ENCODE data around the gene SYCP1. TPM values are rescaled to one million over a fixed set of nuclear protein-coding genes. Genes with fewer than 3 reads are reported as not detected.
"Not testable (repeated sequence)": the region's sequence is repeated elsewhere in the genome, so short reads cannot be mapped to it uniquely, and the experiment has no call there.

The SYCP1 gene
- total and polyA plus RNA-seq, 8 donors: 0.20 to 0.38 (median 0.32) TPM; not detected in 2

DNA sequence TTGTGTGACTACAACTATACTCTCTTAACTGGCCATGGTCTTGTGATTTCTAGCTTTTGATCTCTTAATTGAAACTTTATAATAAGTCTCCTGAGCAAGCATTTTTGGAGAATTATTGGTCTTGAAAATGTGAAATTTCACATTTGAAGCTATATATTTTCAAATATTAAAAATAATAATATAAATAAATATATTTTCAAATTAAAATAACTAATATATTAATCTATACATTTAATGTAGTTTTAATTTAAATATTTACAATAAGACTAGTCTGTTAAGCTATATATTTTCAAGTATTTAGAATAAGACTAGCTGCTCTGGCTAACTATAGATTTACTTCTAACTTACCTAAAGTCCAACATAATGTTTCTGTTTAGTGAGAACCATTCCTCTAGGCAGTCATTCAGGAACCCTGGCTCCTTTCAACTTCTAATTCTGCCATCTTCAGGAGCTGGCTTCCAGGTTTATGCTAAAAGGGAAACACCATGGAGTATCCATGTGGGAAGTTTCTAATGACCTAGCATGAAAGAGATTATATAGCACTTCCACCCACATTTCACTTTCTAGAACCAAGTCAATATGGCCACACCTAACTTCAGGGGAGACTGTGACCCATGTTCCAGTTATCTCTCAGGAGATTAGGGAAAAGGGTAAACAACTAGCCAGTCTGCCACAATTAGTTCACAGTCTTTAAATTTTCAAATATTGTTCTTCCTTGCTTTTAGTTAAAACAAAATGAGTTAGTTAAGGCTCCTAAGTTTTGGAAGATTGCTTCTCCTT, 143.0 kb downstream of the SYCP1 start:
- H3K9me3 ChIP-seq: no peaks in the 10 kb centered on the region
- H3K4me3 ChIP-seq: no peak overlapping the region
- no peaks in the 10 kb centered on the region for H3K36me3 ChIP-seq
- TF ChIP-seq, protein P1, sequence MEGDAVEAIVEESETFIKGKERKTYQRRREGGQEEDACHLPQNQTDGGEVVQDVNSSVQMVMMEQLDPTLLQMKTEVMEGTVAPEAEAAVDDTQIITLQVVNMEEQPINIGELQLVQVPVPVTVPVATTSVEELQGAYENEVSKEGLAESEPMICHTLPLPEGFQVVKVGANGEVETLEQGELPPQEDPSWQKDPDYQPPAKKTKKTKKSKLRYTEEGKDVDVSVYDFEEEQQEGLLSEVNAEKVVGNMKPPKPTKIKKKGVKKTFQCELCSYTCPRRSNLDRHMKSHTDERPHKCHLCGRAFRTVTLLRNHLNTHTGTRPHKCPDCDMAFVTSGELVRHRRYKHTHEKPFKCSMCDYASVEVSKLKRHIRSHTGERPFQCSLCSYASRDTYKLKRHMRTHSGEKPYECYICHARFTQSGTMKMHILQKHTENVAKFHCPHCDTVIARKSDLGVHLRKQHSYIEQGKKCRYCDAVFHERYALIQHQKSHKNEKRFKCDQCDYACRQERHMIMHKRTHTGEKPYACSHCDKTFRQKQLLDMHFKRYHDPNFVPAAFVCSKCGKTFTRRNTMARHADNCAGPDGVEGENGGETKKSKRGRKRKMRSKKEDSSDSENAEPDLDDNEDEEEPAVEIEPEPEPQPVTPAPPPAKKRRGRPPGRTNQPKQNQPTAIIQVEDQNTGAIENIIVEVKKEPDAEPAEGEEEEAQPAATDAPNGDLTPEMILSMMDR (IDR thresholded peaks at IDR 0.05): no peak
- H3K4me1 ChIP-seq: no peaks in the 10 kb centered on the region
- H3K27me3 ChIP-seq: peaks cover 0 to 6% of the 10 kb centered on the region in 2 donors
- H3K27ac ChIP-seq: no peak overlapping the region
- ATAC-seq: no peak
- intact Hi-C loops (cut with DNase I): no loop called here
- DNase-seq: no peak

- DNase-seq (no peak), ATAC-seq (no peak)
- peaks cover 0 to 6% of the 10 kb centered on the region in 2 donors for H3K27me3 ChIP-seq
- intact Hi-C loops (cut with DNase I): no loop called here
- TF ChIP-seq, protein P1 (IDR thresholded peaks at IDR 0.05): no peak
- no peaks in the 10 kb centered on the region for H3K4me1 ChIP-seq
- H3K27ac ChIP-seq: no peak overlapping the region
- H3K9me3 ChIP-seq: no peaks in the 10 kb centered on the region
- no peaks in the 10 kb centered on the region for H3K36me3 ChIP-seq
- no peak overlapping the region for H3K4me3 ChIP-seq
Observed at GRCh38 chr1:115006191-115006590, 151.5 kb downstream of the SYCP1 start.

DNA sequence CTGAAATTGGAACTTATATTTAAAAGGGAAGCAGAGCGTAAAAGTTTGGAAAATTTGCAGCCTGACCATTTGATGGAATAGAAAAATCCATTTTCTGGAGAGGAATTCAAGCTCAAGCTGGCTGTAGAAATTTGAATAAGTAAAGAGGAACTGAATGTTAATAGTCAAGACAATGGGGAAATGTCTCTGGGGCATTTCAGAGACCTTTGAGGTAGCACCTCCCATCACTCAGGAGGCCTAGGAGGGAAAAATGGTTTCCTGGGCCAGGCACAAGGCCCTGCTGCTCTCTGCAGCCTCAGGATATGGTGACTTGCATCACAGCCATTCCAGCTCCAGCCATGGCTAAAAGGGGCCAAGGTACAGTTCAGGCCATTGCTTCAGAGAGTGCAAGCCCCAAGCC, 157.3 kb downstream of the SYCP1 start:
- no peaks in the 10 kb centered on the region for H3K4me1 ChIP-seq
- TF ChIP-seq, protein P1 (IDR thresholded peaks at IDR 0.05): no peak
- no peak for DNase-seq
- intact Hi-C loops (cut with DNase I): no loop called here
- no peak overlapping the region for H3K27ac ChIP-seq
- H3K9me3 ChIP-seq: no peaks in the 10 kb centered on the region
- H3K4me3 ChIP-seq: no peak overlapping the region
- no peak for ATAC-seq
- no peaks in the 10 kb centered on the region for H3K27me3 ChIP-seq
- H3K36me3 ChIP-seq: no peaks in the 10 kb centered on the region

DNA sequence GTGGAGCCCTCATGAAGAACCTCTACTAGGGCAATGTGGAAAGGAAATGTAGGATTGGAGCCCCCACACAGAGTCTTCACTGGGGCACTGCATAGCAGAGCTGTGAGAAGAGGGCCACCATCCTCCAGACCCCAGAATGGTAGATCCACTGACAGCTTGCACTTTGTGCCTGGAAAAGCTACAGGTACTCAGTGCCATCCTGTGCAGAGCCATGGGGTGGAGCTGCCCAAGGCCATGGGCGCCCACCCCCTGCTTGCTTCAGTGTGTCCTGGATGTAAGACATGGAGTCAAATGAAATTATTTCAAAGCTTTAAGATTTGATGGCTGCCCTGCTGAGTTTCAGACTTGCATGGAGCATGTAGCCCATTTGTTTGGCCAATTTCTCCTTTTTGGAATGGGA, 157.8 kb downstream of the SYCP1 start:
- peak in 1 of 4 donors; percentile 35 for DNase-seq
- no peaks in the 10 kb centered on the region for H3K27me3 ChIP-seq
- intact Hi-C loops (cut with DNase I): no loop called here
- no peak overlapping the region for H3K4me3 ChIP-seq
- no peak overlapping the region for H3K27ac ChIP-seq
- TF ChIP-seq, protein P1 (IDR thresholded peaks at IDR 0.05): no peak
- no peaks in the 10 kb centered on the region for H3K36me3 ChIP-seq
- H3K4me1 ChIP-seq: no peaks in the 10 kb centered on the region
- H3K9me3 ChIP-seq: no peaks in the 10 kb centered on the region
- no peak for ATAC-seq

- H3K27ac ChIP-seq: no peak overlapping the region
- no peaks in the 10 kb centered on the region for H3K9me3 ChIP-seq
- DNase-seq: no peak
- no peaks in the 10 kb centered on the region for H3K36me3 ChIP-seq
- no peak overlapping the region for H3K4me3 ChIP-seq
- intact Hi-C loops (cut with DNase I): no loop called here
- no peak for ATAC-seq
- no peaks in the 10 kb centered on the region for H3K27me3 ChIP-seq
- TF ChIP-seq, protein P1 (IDR thresholded peaks at IDR 0.05): no peak
- no peaks in the 10 kb centered on the region for H3K4me1 ChIP-seq
Observed at GRCh38 chr1:115013792-115014191, 159.1 kb downstream of the SYCP1 start.

- intact Hi-C loops (cut with DNase I); H3K36me3 ChIP-seq; H3K27ac ChIP-seq; H3K27me3 ChIP-seq; DNase-seq; ATAC-seq; H3K9me3 ChIP-seq; H3K4me3 ChIP-seq; H3K4me1 ChIP-seq: not testable (repeated sequence)
Observed at GRCh38 chr1:115019549-115019948, 164.9 kb downstream of the SYCP1 start.

All from left lung (tissue), 10 donors.